K562 (cell line): Measurements from ENCODE around the gene SMCO4. TPM values are rescaled to one million over a fixed set of nuclear protein-coding genes. Genes with fewer than 3 reads are reported as not detected.
A peak's percentile ranks its signal among the peaks of the same experiment; 100 is the strongest.

Experiments
- MTA1 ChIP-seq: fragments of 450-650 bp; IDR thresholded peaks from 2 replicates; pipeline ENCODE4 v1.6.1; 2017; ENCODE audit warnings: borderline replicate concordance
- RBM17 ChIP-seq: fragments of 200-400 bp; formaldehyde crosslinking; IDR thresholded peaks from 2 replicates; pipeline ENCODE4 v1.6.1; 2017; ENCODE audit warnings: low read depth, mild to moderate bottlenecking, low read length, borderline replicate concordance
- RFX1 ChIP-seq: fragments of 450-650 bp; IDR thresholded peaks from 2 replicates; pipeline ENCODE4 v1.6.1; 2016; ENCODE audit warnings: mild to moderate bottlenecking, moderate library complexity
- RUNX1 ChIP-seq: sonication (generic); IDR thresholded peaks from 2 replicates; pipeline ENCODE4 v1.6.1; 2016; ENCODE audit warnings: antibody characterized with exemption, low read depth
- ZFX ChIP-seq: sonication (generic); formaldehyde crosslinking; IDR thresholded peaks from 2 replicates; pipeline ENCODE4 v1.8.0; 2022; ENCODE audit warnings: mild to moderate bottlenecking, missing genetic modification reagents, moderate library complexity
- ZNF699 ChIP-seq: fragments of 250-450 bp; sonication (Bioruptor Pico); IDR thresholded peaks from 2 replicates; pipeline ENCODE4 v1.8.0; 2021; ENCODE audit warnings: mild to moderate bottlenecking, moderate library complexity; ENCODE audit not compliant: insufficient replicate concordance
- polyA plus RNA-seq, 8 experiments: library from polyadenylated mRNA; depleted of rRNA in 4 of 8; stranded (reverse) in 5 of 8; unstranded in 3 of 8; fragments of >200 nt; fragmentation: Nextera tagmentation in 2 of 8; fragmentation: Illumina TruSeq in 1 of 8; extraction: Ambion mirVana in 2 of 8; extraction: Trizol in 1 of 8; gene quantifications; 2 replicates each; pipeline versions ENCODE4 v1.2.1 to v1.2.3, GENCODE V29; 2011 to 2014; ENCODE audit warnings: inconsistent platforms in 1 of 8, missing spikeins in 1 of 8
- total RNA-seq, 7 experiments: library from RNA; depleted of rRNA in 6 of 7; stranded (reverse); fragments of >200 nt in 6 of 7; fragmentation: Illumina TruSeq in 2 of 7; extraction: Trizol in 2 of 7; gene quantifications; 2 replicates each; pipeline versions ENCODE4 v1.2.1 to v1.2.3, GENCODE V29; 2011 to 2021; ENCODE audit warnings: low replicate concordance in 1 of 7
- TF ChIP-seq, protein P1 (sequence below), 2 experiments: fragments of 450-650 bp; conservative IDR thresholded peaks; 2 replicates each; pipeline ENCODE4 v1.6.1; 2017; ENCODE audit warnings: mild to moderate bottlenecking in 2 of 2, moderate library complexity in 2 of 2
- TF ChIP-seq, protein P2 (sequence below): fragments of 200-800 bp; sonication (Bioruptor generic); IDR thresholded peaks from 2 replicates; pipeline ENCODE4 v1.6.1; 2017; ENCODE audit warnings: missing genetic modification characterization, missing compliant biosample characterization
- TF ChIP-seq, protein P3 (sequence below), 2 experiments: fragments of 200-800 bp in 1 of 2; sonication (Bioruptor generic) in 1 of 2; sonication (generic) in 1 of 2; formaldehyde crosslinking in 1 of 2; IDR thresholded peaks in 1 of 2; conservative IDR thresholded peaks in 1 of 2; 2 replicates each; pipeline versions ENCODE4 v1.5.0 to v1.6.1; 2016 to 2020; ENCODE audit warnings: missing compliant biosample characterization in 1 of 2, missing genetic modification characterization in 1 of 2, missing genetic modification reagents in 1 of 2
- TF ChIP-seq, protein P4 (sequence below), 2 experiments: fragments of 450-650 bp in 1 of 2; sonication (generic) in 1 of 2; formaldehyde crosslinking; conservative IDR thresholded peaks; 2 replicates each; pipeline versions ENCODE4 v1.4.0 to v1.8.1; 2020 to 2022; ENCODE audit warnings: mild to moderate bottlenecking in 1 of 2, missing genetic modification reagents in 1 of 2
- TF ChIP-seq, protein P5 (sequence below), 2 experiments: fragments of 450-650 bp; formaldehyde crosslinking in 1 of 2; IDR thresholded peaks; 2 replicates each; pipeline versions ENCODE4 v1.4.0 to v1.6.1; 2014 to 2020; ENCODE audit warnings: mild to moderate bottlenecking in 2 of 2, borderline replicate concordance in 1 of 2, low read depth in 1 of 2

The SMCO4 gene
- total and polyA plus RNA-seq, 9 of the 15 experiments (the other 6 are each of a cell fraction or from before 2014, with no cell fraction given), result 1.8 to 27.8 (median 15.3) TPM

DNA sequence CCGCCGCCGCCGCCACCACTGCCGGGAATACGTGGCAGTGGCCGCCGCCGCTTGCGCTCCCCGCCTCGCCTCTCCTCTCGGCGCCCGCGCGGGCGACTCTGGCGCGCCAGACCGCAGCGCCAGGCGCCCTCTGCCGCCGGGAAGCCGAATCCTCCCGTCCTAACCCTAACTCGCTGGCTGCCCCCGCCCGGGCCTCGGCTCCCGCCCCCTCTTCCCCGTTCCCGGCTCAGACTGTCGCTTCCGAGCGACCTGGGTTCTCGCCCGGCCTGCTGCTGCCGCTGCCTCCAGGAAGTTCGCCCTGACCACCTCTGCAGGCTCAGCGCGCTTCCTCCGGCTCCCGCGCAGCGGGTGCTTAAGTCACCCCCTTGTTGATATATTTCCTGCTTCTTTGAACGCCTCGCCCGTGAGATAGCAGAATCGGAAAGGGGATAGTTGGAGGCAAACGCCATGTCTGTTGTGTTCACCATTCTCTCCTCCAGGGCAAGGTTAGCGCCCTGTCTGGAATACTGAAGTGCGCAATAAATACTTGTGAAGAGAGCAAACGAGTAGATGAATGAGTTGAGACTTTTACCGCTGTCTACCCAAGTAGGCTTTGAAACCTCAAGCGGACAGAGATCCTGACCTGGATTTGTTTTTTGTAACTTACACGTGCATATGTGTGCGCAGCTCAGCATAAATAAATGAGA is at the start of gene SMCO4 (continued):
- TF ChIP-seq, protein P1, sequence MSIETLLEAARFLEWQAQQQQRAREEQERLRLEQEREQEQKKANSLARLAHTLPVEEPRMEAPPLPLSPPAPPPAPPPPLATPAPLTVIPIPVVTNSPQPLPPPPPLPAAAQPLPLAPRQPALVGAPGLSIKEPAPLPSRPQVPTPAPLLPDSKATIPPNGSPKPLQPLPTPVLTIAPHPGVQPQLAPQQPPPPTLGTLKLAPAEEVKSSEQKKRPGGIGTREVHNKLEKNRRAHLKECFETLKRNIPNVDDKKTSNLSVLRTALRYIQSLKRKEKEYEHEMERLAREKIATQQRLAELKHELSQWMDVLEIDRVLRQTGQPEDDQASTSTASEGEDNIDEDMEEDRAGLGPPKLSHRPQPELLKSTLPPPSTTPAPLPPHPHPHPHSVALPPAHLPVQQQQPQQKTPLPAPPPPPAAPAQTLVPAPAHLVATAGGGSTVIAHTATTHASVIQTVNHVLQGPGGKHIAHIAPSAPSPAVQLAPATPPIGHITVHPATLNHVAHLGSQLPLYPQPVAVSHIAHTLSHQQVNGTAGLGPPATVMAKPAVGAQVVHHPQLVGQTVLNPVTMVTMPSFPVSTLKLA (conservative IDR thresholded peaks at IDR 0.05), result peak; percentile 22 to 44; a peak in 1 of 4 replicates
- TF ChIP-seq ZNF699 (CRISPR knock-in tag) (no peak), MTA1 (peak; percentile 65; the same call in 1 of the 2 replicates), RFX1 (no peak), RUNX1 (0 out of 2 replicates have a peak, but pooled peaks have one; percentile 18), ZFX (CRISPR knock-in tag) (no peak; the same call in 1 of the 2 replicates), RBM17 (no peak)
- TF ChIP-seq, protein P2, sequence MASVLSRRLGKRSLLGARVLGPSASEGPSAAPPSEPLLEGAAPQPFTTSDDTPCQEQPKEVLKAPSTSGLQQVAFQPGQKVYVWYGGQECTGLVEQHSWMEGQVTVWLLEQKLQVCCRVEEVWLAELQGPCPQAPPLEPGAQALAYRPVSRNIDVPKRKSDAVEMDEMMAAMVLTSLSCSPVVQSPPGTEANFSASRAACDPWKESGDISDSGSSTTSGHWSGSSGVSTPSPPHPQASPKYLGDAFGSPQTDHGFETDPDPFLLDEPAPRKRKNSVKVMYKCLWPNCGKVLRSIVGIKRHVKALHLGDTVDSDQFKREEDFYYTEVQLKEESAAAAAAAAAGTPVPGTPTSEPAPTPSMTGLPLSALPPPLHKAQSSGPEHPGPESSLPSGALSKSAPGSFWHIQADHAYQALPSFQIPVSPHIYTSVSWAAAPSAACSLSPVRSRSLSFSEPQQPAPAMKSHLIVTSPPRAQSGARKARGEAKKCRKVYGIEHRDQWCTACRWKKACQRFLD, result no peak; the same call in 1 of the 2 replicates
- TF ChIP-seq, protein P3, sequence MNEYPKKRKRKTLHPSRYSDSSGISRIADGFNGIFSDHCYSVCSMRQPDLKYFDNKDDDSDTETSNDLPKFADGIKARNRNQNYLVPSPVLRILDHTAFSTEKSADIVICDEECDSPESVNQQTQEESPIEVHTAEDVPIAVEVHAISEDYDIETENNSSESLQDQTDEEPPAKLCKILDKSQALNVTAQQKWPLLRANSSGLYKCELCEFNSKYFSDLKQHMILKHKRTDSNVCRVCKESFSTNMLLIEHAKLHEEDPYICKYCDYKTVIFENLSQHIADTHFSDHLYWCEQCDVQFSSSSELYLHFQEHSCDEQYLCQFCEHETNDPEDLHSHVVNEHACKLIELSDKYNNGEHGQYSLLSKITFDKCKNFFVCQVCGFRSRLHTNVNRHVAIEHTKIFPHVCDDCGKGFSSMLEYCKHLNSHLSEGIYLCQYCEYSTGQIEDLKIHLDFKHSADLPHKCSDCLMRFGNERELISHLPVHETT (CRISPR knock-in tag; conservative IDR thresholded peaks at IDR 0.05 in 1 of 2, IDR thresholded peaks at IDR 0.05 in 1 of 2), result peak in 1 of 2 experiments; percentile 80; a peak in 2 of 4 replicates
- TF ChIP-seq, protein P4, sequence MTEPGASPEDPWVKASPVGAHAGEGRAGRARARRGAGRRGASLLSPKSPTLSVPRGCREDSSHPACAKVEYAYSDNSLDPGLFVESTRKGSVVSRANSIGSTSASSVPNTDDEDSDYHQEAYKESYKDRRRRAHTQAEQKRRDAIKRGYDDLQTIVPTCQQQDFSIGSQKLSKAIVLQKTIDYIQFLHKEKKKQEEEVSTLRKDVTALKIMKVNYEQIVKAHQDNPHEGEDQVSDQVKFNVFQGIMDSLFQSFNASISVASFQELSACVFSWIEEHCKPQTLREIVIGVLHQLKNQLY (CRISPR knock-in tag; conservative IDR thresholded peaks at IDR 0.05), result no peak
- TF ChIP-seq, protein P5, sequence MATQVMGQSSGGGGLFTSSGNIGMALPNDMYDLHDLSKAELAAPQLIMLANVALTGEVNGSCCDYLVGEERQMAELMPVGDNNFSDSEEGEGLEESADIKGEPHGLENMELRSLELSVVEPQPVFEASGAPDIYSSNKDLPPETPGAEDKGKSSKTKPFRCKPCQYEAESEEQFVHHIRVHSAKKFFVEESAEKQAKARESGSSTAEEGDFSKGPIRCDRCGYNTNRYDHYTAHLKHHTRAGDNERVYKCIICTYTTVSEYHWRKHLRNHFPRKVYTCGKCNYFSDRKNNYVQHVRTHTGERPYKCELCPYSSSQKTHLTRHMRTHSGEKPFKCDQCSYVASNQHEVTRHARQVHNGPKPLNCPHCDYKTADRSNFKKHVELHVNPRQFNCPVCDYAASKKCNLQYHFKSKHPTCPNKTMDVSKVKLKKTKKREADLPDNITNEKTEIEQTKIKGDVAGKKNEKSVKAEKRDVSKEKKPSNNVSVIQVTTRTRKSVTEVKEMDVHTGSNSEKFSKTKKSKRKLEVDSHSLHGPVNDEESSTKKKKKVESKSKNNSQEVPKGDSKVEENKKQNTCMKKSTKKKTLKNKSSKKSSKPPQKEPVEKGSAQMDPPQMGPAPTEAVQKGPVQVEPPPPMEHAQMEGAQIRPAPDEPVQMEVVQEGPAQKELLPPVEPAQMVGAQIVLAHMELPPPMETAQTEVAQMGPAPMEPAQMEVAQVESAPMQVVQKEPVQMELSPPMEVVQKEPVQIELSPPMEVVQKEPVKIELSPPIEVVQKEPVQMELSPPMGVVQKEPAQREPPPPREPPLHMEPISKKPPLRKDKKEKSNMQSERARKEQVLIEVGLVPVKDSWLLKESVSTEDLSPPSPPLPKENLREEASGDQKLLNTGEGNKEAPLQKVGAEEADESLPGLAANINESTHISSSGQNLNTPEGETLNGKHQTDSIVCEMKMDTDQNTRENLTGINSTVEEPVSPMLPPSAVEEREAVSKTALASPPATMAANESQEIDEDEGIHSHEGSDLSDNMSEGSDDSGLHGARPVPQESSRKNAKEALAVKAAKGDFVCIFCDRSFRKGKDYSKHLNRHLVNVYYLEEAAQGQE (IDR thresholded peaks at IDR 0.05; ENCODE audit: borderline replicate concordance), result peak; percentile 73
- TF ChIP-seq, protein P5 (CRISPR knock-in tag; IDR thresholded peaks at IDR 0.05; ENCODE audit: low read depth), result peak; percentile 37; the same call in 1 of the 2 replicates
